ENCODE measurements around the gene SUSD4.

GRCh38 chr1:223405507-223405906 is 41.5 kb upstream of the SUSD4 start:
- no peak for TF ChIP-seq CTCF (IDR thresholded peaks at IDR 0.05)
- no peak for TF ChIP-seq POLR2A (IDR thresholded peaks at IDR 0.05)

Measured in adrenal gland (tissue), 5 donors.